Activated T-helper 17 cell treated with anti-CD3 and anti-CD28 coated beads, Interleukin-2, amount 50 U/mL, for 72 hours (primary cell): Measurements from ENCODE around the gene FKBP6. TPM values are rescaled to one million over a fixed set of nuclear protein-coding genes. Genes with fewer than 3 reads are reported as not detected.

Source experiments
- total RNA-seq, 2 donors: library from RNA; stranded (reverse); gene quantifications; one replicate each; pipeline ENCODE4 v1.2.3, GENCODE V29; 2022

Gene FKBP6
- total RNA-seq, 2 donors from 2014 or later, result not detected

Other genes with a start within 250 kb of the FKBP6 start
- not detected for gene SPDYE9, start 242.1 kb upstream of the FKBP6 start, total RNA-seq
- gene NSUN5, start 19.3 kb upstream of the FKBP6 start, total RNA-seq, result 10 to 100 TPM; 32.2 to 48.4 TPM
- gene TRIM50, start 79 bp upstream of the FKBP6 start, total RNA-seq, result not detected
- not detected for gene FZD9, start 105.6 kb downstream of the FKBP6 start, total RNA-seq
- 100 to 1,000 TPM in 1 of 2 donors, 10 to 100 TPM in 1; 59.7 to 102 TPM for gene BAZ1B, start 194.1 kb downstream of the FKBP6 start, total RNA-seq
- gene BCL7B, start 229.5 kb downstream of the FKBP6 start, total RNA-seq, result 10 to 100 TPM; 52.4 to 76.7 TPM